Measurements from ENCODE around the gene DIP2C. TPM values are rescaled to one million over a fixed set of nuclear protein-coding genes. Genes with fewer than 3 reads are reported as not detected.

Gene DIP2C
- total RNA-seq, 4 donors from 2014 or later = 10.5 to 40.5 (median 19.5) TPM

GRCh38 chr10:642186-642890, 47.1 kb downstream of the DIP2C start:
- DNase-seq = no peak
- intact Hi-C loops (cut with DNase I; ENCODE audit: low total_unique reads) = no loop called here
- TF ChIP-seq POLR2A (IDR thresholded peaks at IDR 0.05) = no peak
- no peaks in the 10 kb centered on the region for H3K4me1 ChIP-seq
- H3K4me3 ChIP-seq = no peak overlapping the region
- no peak overlapping the region for H3K27ac ChIP-seq
- H3K36me3 ChIP-seq = no peaks in the 10 kb centered on the region
- no peaks in the 10 kb centered on the region for H3K27me3 ChIP-seq
- H3K9me3 ChIP-seq = no peaks in the 10 kb centered on the region

- no peaks in the 10 kb centered on the region for H3K4me1 ChIP-seq
- H3K27me3 ChIP-seq = no peaks in the 10 kb centered on the region
- H3K27ac ChIP-seq = no peak overlapping the region
- H3K9me3 ChIP-seq = no peaks in the 10 kb centered on the region
- intact Hi-C loops (cut with DNase I; ENCODE audit: low total_unique reads) = no loop called here
- no peak overlapping the region for H3K4me3 ChIP-seq
- TF ChIP-seq POLR2A (IDR thresholded peaks at IDR 0.05) (no peak), CTCF (IDR thresholded peaks at IDR 0.05) (no peak)
- no peak for DNase-seq
- H3K36me3 ChIP-seq = no peaks in the 10 kb centered on the region
Measured at GRCh38 chr10:641149-642010, 48.1 kb downstream of the DIP2C start.

- no peak for TF ChIP-seq CTCF (IDR thresholded peaks at IDR 0.05)
- no peak for TF ChIP-seq POLR2A (IDR thresholded peaks at IDR 0.05)
- Histone ChIP-seq H3K4me3 (no peak overlapping the region), H3K4me1 (no peaks in the 10 kb centered on the region), H3K27me3 (no peaks in the 10 kb centered on the region), H3K27ac (no peak overlapping the region), H3K36me3 (no peaks in the 10 kb centered on the region), H3K9me3 (no peaks in the 10 kb centered on the region)
- intact Hi-C loops (cut with DNase I; ENCODE audit: low total_unique reads) = no loop called here
- DNase-seq = no peak
Measured at GRCh38 chr10:640673-641045, 48.8 kb downstream of the DIP2C start.

- TF ChIP-seq POLR2A (IDR thresholded peaks at IDR 0.05) (no peak), CTCF (IDR thresholded peaks at IDR 0.05) (no peak)
- no peaks in the 10 kb centered on the region for H3K36me3 ChIP-seq
- H3K9me3 ChIP-seq = no peaks in the 10 kb centered on the region
- no peaks in the 10 kb centered on the region for H3K27me3 ChIP-seq
- no peak for DNase-seq
- intact Hi-C loops (cut with DNase I; ENCODE audit: low total_unique reads) = no loop called here
- H3K27ac ChIP-seq = no peak overlapping the region
- H3K4me1 ChIP-seq = no peaks in the 10 kb centered on the region
- H3K4me3 ChIP-seq = no peak overlapping the region
Measured at GRCh38 chr10:639751-640672, 49.5 kb downstream of the DIP2C start.

GRCh38 chr10:639001-639750, 50.3 kb downstream of the DIP2C start:
- no peak overlapping the region for H3K27ac ChIP-seq
- no peaks in the 10 kb centered on the region for H3K9me3 ChIP-seq
- intact Hi-C loops (cut with DNase I; ENCODE audit: low total_unique reads) = no loop called here
- H3K4me1 ChIP-seq = no peaks in the 10 kb centered on the region
- no peaks in the 10 kb centered on the region for H3K27me3 ChIP-seq
- H3K36me3 ChIP-seq = no peaks in the 10 kb centered on the region
- no peak for TF ChIP-seq CTCF (IDR thresholded peaks at IDR 0.05)
- TF ChIP-seq POLR2A (IDR thresholded peaks at IDR 0.05) = no peak
- H3K4me3 ChIP-seq = no peak overlapping the region
- no peak for DNase-seq
